HG02885 (cell line): ENCODE data around the gene SYNC.
"Not testable (repeated sequence)": the region's sequence is repeated elsewhere in the genome, so short reads cannot be mapped to it uniquely, and the experiment has no call there.

Source experiments
- ATAC-seq: cut with Tn5 transposase; IDR thresholded peaks from one replicate; pipeline ENCODE4 v1.9.1; 2021; ENCODE audit warnings: mild to moderate bottlenecking; ENCODE audit not compliant: unreplicated experiment, poor library complexity

The SYNC gene

GRCh38 chr1:32695098-32695904, 7.3 kb downstream of the SYNC start:
- ATAC-seq = no peak

- ATAC-seq = no peak
Measured at GRCh38 chr1:32693455-32694174, 9.0 kb downstream of the SYNC start.

GRCh38 chr1:32686387-32686786, 16.2 kb downstream of the SYNC start:
- ATAC-seq = no peak

GRCh38 chr1:32685498-32685897, 17.1 kb downstream of the SYNC start:
- no peak for ATAC-seq

GRCh38 chr1:32684167-32684811, 18.3 kb downstream of the SYNC start:
- no peak for ATAC-seq

GRCh38 chr1:32683397-32683796, 19.2 kb downstream of the SYNC start:
- no peak for ATAC-seq

GRCh38 chr1:32681999-32682398, 20.6 kb downstream of the SYNC start:
- no peak for ATAC-seq

- ATAC-seq = no peak
Measured at GRCh38 chr1:32681509-32681908, 21.1 kb downstream of the SYNC start.

GRCh38 chr1:32680642-32681041, 21.9 kb downstream of the SYNC start:
- ATAC-seq = no peak

GRCh38 chr1:32679993-32680392, 22.6 kb downstream of the SYNC start:
- ATAC-seq = not testable (repeated sequence)

GRCh38 chr1:32676945-32677344, 25.6 kb downstream of the SYNC start:
- no peak for ATAC-seq

GRCh38 chr1:32668716-32669115, 33.9 kb downstream of the SYNC start:
- not testable (repeated sequence) for ATAC-seq

GRCh38 chr1:32666901-32667566, 35.5 kb downstream of the SYNC start:
- no peak for ATAC-seq

- ATAC-seq = no peak
Measured at GRCh38 chr1:32665915-32666314, 36.7 kb downstream of the SYNC start.

GRCh38 chr1:32659581-32659980, 43.0 kb downstream of the SYNC start:
- no peak for ATAC-seq

- no peak for ATAC-seq
Measured at GRCh38 chr1:32652244-32652962, 50.2 kb downstream of the SYNC start.

GRCh38 chr1:32651461-32652073, 51.0 kb downstream of the SYNC start:
- no peak for ATAC-seq

- peak; percentile 90 for ATAC-seq
Measured at GRCh38 chr1:32650752-32651460, 51.7 kb downstream of the SYNC start, which contains the start of gene RBBP4. Gene RBBP4, plus strand, starts transcription at chr1:32651208. Its CDS starts 99 bp downstream, at chr1:32651307.

- ATAC-seq = peak; percentile 63
Measured at GRCh38 chr1:32650248-32650751, 52.3 kb downstream of the SYNC start, which contains the start of gene ZBTB8OS. Gene ZBTB8OS, minus strand, starts transcription at chr1:32650550. Its CDS starts 21 bp downstream, at chr1:32650529.
